Esophagus squamous epithelium (tissue), 5 donors: ENCODE data around the gene RBM17. TPM values are rescaled to one million over a fixed set of nuclear protein-coding genes. Genes with fewer than 3 reads are reported as not detected.

Experiments
- DNase-seq: peaks from one replicate; lab custom pipeline; 2025; lab: John Stamatoyannopoulos, UW
- H3K27ac ChIP-seq, 4 donors: fragments of 200-600 bp; sonication (generic); one replicate each; pipeline ENCODE4 v1.5.1; 2016 to 2019; ENCODE audit warnings: mild to moderate bottlenecking in 1 of 4
- H3K27me3 ChIP-seq, 4 donors: fragments of 200-600 bp; sonication (generic); 1 replicate in 3 of 4; 2 replicates in 1 of 4; pipeline versions ENCODE4 v1.5.1 to v1.6.0; 2017 to 2021; ENCODE audit warnings: antibody characterized with exemption in 1 of 4
- H3K36me3 ChIP-seq, 3 donors: fragments of 200-600 bp; sonication (generic); one replicate each; pipeline ENCODE4 v1.5.1; 2016 to 2019
- H3K4me1 ChIP-seq, 3 donors: fragments of 200-600 bp; sonication (generic); one replicate each; pipeline ENCODE4 v1.5.1; 2017 to 2019
- H3K4me3 ChIP-seq, 4 donors: fragments of 200-600 bp; sonication (generic); 1 replicate in 3 of 4; 2 replicates in 1 of 4; pipeline ENCODE4 v1.5.1; 2016 to 2019; ENCODE audit warnings: mild to moderate bottlenecking in 2 of 4, moderate library complexity in 1 of 4
- H3K9me3 ChIP-seq, 3 donors: fragments of 200-600 bp; sonication (generic); one replicate each; pipeline ENCODE4 v1.5.1; 2016 to 2019
- CTCF ChIP-seq, 6 experiments: fragments of 450-650 bp in 4 of 6; fragments of 200-600 bp in 2 of 6; sonication (generic) in 2 of 6; IDR thresholded peaks; one replicate each; pipeline ENCODE4 v1.5.1; 2016 to 2019; ENCODE audit warnings: antibody characterized with exemption in 6 of 6, mild to moderate bottlenecking in 4 of 6, moderate library complexity in 4 of 6
- POLR2A ChIP-seq, 4 donors: fragments of 450-650 bp; IDR thresholded peaks; one replicate each; pipeline ENCODE4 v1.6.1; 2017; ENCODE audit warnings: antibody characterized with exemption in 4 of 4, mild to moderate bottlenecking in 4 of 4, moderate library complexity in 3 of 4
- WGBS, 2 donors: methylation state at CpG; one replicate each; pipeline ENCODE4 v1.1.5; 2018; 5-methylcytosine and 5-hydroxymethylcytosine counted together
- intact Hi-C: fragments of 100-400 bp; cut with DNase I; formaldehyde crosslinking; loops from one replicate; pipeline ENCODE4 v1.15.0; 2022
- total RNA-seq, 4 donors: library from RNA; depleted of rRNA; stranded (reverse); fragments of >200 nt; gene quantifications; one replicate each; pipeline ENCODE4 v1.1.0, GENCODE V29; 2016
- donor health status: DM: yes; HTN: yes; CAD: no.

RBM17 gene
- total RNA-seq, 4 donors from 2014 or later: 35.7 to 61.8 (median 39.4) TPM

GRCh38 chr10:6044751-6045313, 44.0 kb upstream of the RBM17 start:
- Histone ChIP-seq H3K27ac (no peak overlapping the region), H3K36me3 (no peaks in the 10 kb centered on the region), H3K4me3 (no peak overlapping the region), H3K9me3 (no peaks in the 10 kb centered on the region), H3K4me1 (peaks cover 0 to under 1% (median 0%) of the 10 kb centered on the region in 3 donors), H3K27me3 (peaks cover 0 to 23% (median 2%) of the 10 kb centered on the region in 4 donors)
- intact Hi-C loops: no loop called here
- DNase-seq: no peak
- TF ChIP-seq CTCF (IDR thresholded peaks at IDR 0.05) (no peak), POLR2A (IDR thresholded peaks at IDR 0.05) (no peak)
- WGBS, 2 donors: 74 to 80% methylated on average over 4 of the region's 4 CpGs

GRCh38 chr10:6045314-6045848, 43.5 kb upstream of the RBM17 start:
- DNase-seq: no peak
- H3K27ac ChIP-seq: no peak overlapping the region
- 48 to 49% methylated on average over 8 of the region's 8 CpGs for WGBS, 2 donors
- H3K4me3 ChIP-seq: no peak overlapping the region
- H3K4me1 ChIP-seq: peaks cover 0 to 6% (median 3%) of the 10 kb centered on the region in 3 donors
- H3K36me3 ChIP-seq: no peaks in the 10 kb centered on the region
- TF ChIP-seq CTCF (IDR thresholded peaks at IDR 0.05): no peak
- intact Hi-C loops: no loop called here
- H3K9me3 ChIP-seq: no peaks in the 10 kb centered on the region
- peaks cover 0 to 20% (median 2%) of the 10 kb centered on the region in 4 donors for H3K27me3 ChIP-seq

- Histone ChIP-seq H3K27ac (no peak overlapping the region), H3K4me3 (no peak overlapping the region), H3K27me3 (peaks cover 0 to 20% (median 2%) of the 10 kb centered on the region in 4 donors), H3K9me3 (no peaks in the 10 kb centered on the region), H3K4me1 (peaks cover 0 to 14% (median 7%) of the 10 kb centered on the region in 3 donors), H3K36me3 (no peaks in the 10 kb centered on the region)
- intact Hi-C loops: no loop called here
- no peak for DNase-seq
- no peak for TF ChIP-seq POLR2A (IDR thresholded peaks at IDR 0.05)
- TF ChIP-seq CTCF (IDR thresholded peaks at IDR 0.05): no peak
- 68 to 73% methylated on average over 9 of the region's 9 CpGs for whole genome bisulfite sequencing, 2 donors
Measured at GRCh38 chr10:6045878-6046772, 42.7 kb upstream of the RBM17 start.

- H3K27ac ChIP-seq: no peak overlapping the region
- no peaks in the 10 kb centered on the region for H3K36me3 ChIP-seq
- intact Hi-C loops: no loop called here
- peaks cover 0 to 20% (median 2%) of the 10 kb centered on the region in 4 donors for H3K27me3 ChIP-seq
- DNase-seq: no peak
- no peak overlapping the region for H3K4me3 ChIP-seq
- WGBS, 2 donors: 79 to 84% methylated on average over 7 to 11 of the region's 14 CpGs
- H3K4me1 ChIP-seq: peaks cover 0 to 23% (median 7%) of the 10 kb centered on the region in 3 donors
- no peaks in the 10 kb centered on the region for H3K9me3 ChIP-seq
- TF ChIP-seq CTCF (IDR thresholded peaks at IDR 0.05) (no peak), POLR2A (IDR thresholded peaks at IDR 0.05) (no peak)
Measured at GRCh38 chr10:6046773-6047611, 41.8 kb upstream of the RBM17 start.
